Fibroblast of mammary gland (primary cell): ENCODE measurements around the gene CPNE7.
A peak's percentile ranks its signal among the peaks of the same experiment; 100 is the strongest.

Source experiments
- DNase-seq: peaks from one replicate; pipeline ENCODE4 v3.0.0-alpha.2; 2010; ENCODE audit warnings: low read depth
- H3K4me3 ChIP-seq: 2 replicates; pipeline ENCODE4 v1.5.1; 2011; ENCODE audit warnings: low read depth, mild to moderate bottlenecking, low read length, moderate library complexity; ENCODE audit not compliant: control insufficient read depth
- CTCF ChIP-seq: conservative IDR thresholded peaks from 2 replicates; pipeline ENCODE4 v1.5.1; 2011; ENCODE audit warnings: low read depth, low read length, inconsistent platforms; ENCODE audit not compliant: control insufficient read depth, insufficient read depth

The CPNE7 gene

GRCh38 chr16:89555780-89556179 is 19.8 kb upstream of the CPNE7 start:
- TF ChIP-seq CTCF: no peak
- H3K4me3 ChIP-seq: no peak overlapping the region
- DNase-seq: no peak

- DNase-seq: peak; percentile 81
Measured at GRCh38 chr16:89556750-89557689, 18.5 kb upstream of the CPNE7 start.

GRCh38 chr16:89557690-89558490 is 17.7 kb upstream of the CPNE7 start:
- DNase-seq: no peak
- H3K4me3 ChIP-seq: no peak overlapping the region
- TF ChIP-seq CTCF: no peak

More at GRCh38 chr16:89556750-89557689, 18.5 kb upstream of the CPNE7 start:
- H3K4me3 ChIP-seq: no peak overlapping the region
- peak; percentile 87 for TF ChIP-seq CTCF

GRCh38 chr16:89560378-89561141 is 15.0 kb upstream of the CPNE7 start, which contains the start of gene RPL13:
Gene RPL13 (plus strand): TSS chr16:89560682. CDS start chr16:89560960, 278 bp downstream.
- peak within 1 kb of the TSS; percentile 91 for H3K4me3 ChIP-seq
- peak; percentile 93 for DNase-seq
- no peak for TF ChIP-seq CTCF

- DNase-seq: no peak
- peak overlapping the region; percentile 91 for H3K4me3 ChIP-seq
- TF ChIP-seq CTCF: no peak
Measured at GRCh38 chr16:89561142-89561883, 14.2 kb upstream of the CPNE7 start.
